ENCODE data around the gene SETBP1.

Gene SETBP1

DNA sequence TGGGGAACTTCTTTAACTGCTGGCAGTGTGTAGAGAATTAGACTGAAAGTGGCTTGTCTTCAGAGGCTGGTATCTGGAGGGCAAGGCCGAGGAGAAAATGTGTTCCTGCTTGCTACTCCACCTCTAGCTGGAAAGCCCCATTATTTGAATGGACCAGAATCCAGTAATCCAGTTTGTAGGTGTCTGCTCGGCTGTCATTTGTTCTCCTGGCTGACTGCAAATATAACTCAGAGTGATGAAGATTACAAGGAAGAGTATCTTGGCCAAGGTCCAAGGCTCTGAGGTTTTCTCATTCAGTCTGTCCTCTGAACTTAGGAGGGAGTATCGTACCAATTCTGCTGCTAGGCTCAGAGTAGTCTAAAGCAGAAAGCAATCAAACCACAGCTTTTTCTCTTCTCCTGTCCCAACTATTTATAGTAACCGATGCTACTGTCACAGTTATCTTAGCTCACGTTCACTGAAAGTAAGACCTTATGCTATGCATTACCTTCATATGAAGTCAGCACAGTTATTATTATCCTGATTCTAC lies 228.6 kb downstream of the SETBP1 start:
- no peak for DNase-seq (ENCODE audit: insufficient read length)
- TF ChIP-seq TAF1 (IDR thresholded peaks at IDR 0.05; ENCODE audit: borderline replicate concordance, low read depth, low read length) (no peak), POLR2A (IDR thresholded peaks at IDR 0.05; ENCODE audit: low read depth, low read length) (no peak), POLR2AphosphoS5 (IDR thresholded peaks at IDR 0.05; ENCODE audit: low read depth, low read length) (no peak)
- FAIRE-seq, result peak; percentile 92

- TF ChIP-seq POLR2A (IDR thresholded peaks at IDR 0.05; ENCODE audit: low read depth, low read length) (no peak), POLR2AphosphoS5 (IDR thresholded peaks at IDR 0.05; ENCODE audit: low read depth, low read length) (no peak), TAF1 (IDR thresholded peaks at IDR 0.05; ENCODE audit: borderline replicate concordance, low read depth, low read length) (no peak)
- DNase-seq (ENCODE audit: insufficient read length) (no peak), FAIRE-seq (peak; percentile 21)
Observed at GRCh38 chr18:44911260-44911659, 230.6 kb downstream of the SETBP1 start.

DNA sequence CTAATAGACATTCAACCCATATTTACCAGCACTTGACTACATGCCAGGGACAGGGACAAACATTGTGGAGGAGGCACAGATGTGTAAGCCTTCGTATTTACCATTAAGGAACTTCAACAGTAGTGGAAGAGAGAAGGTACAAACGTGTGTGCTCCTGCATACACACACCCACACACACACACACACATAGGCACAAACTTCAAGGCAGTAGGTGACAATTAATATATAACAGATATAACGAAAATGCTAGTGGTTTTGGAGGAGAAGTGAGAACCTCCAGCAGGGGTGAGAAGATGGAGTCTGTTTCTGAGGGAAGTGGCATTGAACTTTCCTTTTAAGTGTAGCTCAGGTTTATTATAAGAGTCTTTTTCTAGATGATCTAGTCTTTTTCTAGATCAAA lies 231.1 kb downstream of the SETBP1 start:
- DNase-seq (ENCODE audit: insufficient read length) (no peak), FAIRE-seq (peak; percentile 91)
- TF ChIP-seq POLR2AphosphoS5 (IDR thresholded peaks at IDR 0.05; ENCODE audit: low read depth, low read length), result no peak
- no peak for TF ChIP-seq TAF1 (IDR thresholded peaks at IDR 0.05; ENCODE audit: borderline replicate concordance, low read depth, low read length)
- no peak for TF ChIP-seq POLR2A (IDR thresholded peaks at IDR 0.05; ENCODE audit: low read depth, low read length)

DNA sequence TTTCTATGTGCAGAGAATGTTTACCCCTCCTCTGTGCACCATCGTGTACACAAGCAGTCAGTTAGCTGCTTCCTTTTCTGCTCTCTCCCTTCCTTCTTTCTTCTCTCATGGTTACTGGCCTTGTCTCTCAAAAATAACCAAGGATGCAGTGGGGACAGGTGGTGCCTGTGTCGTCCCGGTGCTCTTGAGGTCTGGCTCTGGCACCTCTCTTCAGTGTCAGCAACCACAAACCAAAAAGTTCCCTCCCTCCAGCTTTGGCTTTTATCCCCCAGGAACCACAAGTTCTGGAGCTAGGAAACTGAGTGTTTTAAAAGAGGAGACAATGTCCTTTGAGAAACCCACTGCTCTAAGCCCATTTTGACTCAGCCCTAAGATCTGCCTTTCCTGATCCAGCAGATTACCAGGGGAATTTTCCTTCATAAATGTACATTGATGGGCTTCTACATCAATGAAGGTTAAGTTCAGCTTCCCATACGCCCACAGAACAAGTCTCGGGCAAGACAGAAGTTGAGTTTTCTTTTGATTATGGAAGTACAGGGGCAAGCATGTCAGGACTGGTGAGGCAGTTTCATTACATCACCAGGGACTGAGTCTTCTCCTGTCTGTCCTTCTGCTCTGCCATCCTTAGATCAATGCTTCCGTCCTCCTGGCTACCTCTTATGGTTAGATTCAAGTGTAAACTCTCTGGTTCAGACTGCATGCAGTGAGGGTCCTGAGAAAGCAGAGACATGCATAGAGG lies 232.2 kb downstream of the SETBP1 start:
- peak; percentile 40 for FAIRE-seq

DNA sequence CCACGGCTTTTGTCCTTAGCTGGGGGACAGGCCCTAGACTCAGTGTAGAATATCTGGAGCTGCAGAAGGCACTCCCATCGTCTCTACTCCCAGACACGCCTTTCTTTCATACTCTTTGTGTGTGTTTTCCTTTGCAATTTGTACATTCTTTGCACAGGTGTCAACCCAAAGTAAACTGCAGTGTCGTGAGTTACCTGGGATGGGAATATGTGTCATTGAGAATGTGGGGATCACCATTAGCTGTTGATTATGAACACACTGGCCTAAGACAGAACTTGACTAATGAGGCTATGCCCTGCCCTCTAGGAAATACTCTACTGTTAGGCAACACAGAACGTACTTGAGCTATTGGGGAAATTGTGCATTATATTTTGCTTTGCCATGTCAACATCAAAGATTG lies 233.3 kb downstream of the SETBP1 start:
- DNase-seq (ENCODE audit: insufficient read length) (no peak), FAIRE-seq (peak; percentile 58)
- no peak for TF ChIP-seq POLR2A (IDR thresholded peaks at IDR 0.05; ENCODE audit: low read depth, low read length)
- TF ChIP-seq POLR2AphosphoS5 (IDR thresholded peaks at IDR 0.05; ENCODE audit: low read depth, low read length), result no peak
- no peak for TF ChIP-seq TAF1 (IDR thresholded peaks at IDR 0.05; ENCODE audit: borderline replicate concordance, low read depth, low read length)

More for the DNA sequence above, 232.2 kb downstream of the SETBP1 start:
- TF ChIP-seq POLR2A (IDR thresholded peaks at IDR 0.05; ENCODE audit: low read depth, low read length) (no peak), POLR2AphosphoS5 (IDR thresholded peaks at IDR 0.05; ENCODE audit: low read depth, low read length) (no peak), TAF1 (IDR thresholded peaks at IDR 0.05; ENCODE audit: borderline replicate concordance, low read depth, low read length) (no peak)
- no peak for DNase-seq (ENCODE audit: insufficient read length)

GRCh38 chr18:44915213-44915612 lies 234.5 kb downstream of the SETBP1 start:
- TF ChIP-seq TAF1 (IDR thresholded peaks at IDR 0.05; ENCODE audit: borderline replicate concordance, low read depth, low read length) (no peak), POLR2A (IDR thresholded peaks at IDR 0.05; ENCODE audit: low read depth, low read length) (no peak), POLR2AphosphoS5 (IDR thresholded peaks at IDR 0.05; ENCODE audit: low read depth, low read length) (no peak)
- DNase-seq (ENCODE audit: insufficient read length) (no peak), FAIRE-seq (no peak)

GRCh38 chr18:44915661-44916060 lies 235.0 kb downstream of the SETBP1 start:
- FAIRE-seq, result peak; percentile 46
- TF ChIP-seq POLR2A (IDR thresholded peaks at IDR 0.05; ENCODE audit: low read depth, low read length), result no peak
- TF ChIP-seq TAF1 (IDR thresholded peaks at IDR 0.05; ENCODE audit: borderline replicate concordance, low read depth, low read length), result no peak
- TF ChIP-seq POLR2AphosphoS5 (IDR thresholded peaks at IDR 0.05; ENCODE audit: low read depth, low read length), result no peak

DNA sequence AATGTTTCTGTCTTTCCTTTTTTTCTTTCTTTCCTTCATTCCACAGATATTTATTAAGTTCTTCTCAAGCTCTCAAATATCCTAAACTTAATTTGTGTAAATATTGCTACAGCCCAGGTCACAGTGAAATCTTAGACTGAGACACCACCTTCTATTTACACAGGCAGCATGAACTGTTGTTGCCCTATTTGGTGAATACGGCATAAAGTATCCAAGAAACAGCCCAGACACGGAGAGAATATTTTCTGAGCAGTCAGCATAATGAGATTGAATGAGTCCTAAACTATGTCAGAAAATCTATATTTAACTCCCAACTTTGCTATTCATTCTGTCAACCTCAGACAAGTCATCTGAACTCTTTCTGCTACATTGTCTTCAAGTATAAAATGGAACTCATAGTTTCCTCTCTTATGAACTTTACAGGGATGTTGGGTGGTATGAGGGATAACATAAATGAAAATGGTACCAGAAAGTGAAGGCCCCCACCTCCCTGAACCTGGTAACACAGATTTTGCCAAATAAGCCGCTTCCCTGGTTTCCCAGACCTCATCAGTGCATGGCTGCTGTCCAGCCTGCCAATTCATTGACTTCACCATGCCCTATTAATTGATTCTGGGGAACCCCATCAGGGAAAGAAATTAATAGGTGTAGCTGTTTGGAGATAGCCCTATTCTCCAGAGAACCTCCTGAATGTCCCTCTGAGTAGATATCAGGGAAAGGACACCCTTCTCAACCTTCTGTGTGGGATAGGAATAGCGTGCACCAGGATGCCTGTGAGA lies 235.9 kb downstream of the SETBP1 start:
- TF ChIP-seq POLR2AphosphoS5 (IDR thresholded peaks at IDR 0.05; ENCODE audit: low read depth, low read length) (no peak), POLR2A (IDR thresholded peaks at IDR 0.05; ENCODE audit: low read depth, low read length) (no peak), TAF1 (IDR thresholded peaks at IDR 0.05; ENCODE audit: borderline replicate concordance, low read depth, low read length) (no peak)
- DNase-seq (ENCODE audit: insufficient read length) (no peak), FAIRE-seq (no peak)

More at GRCh38 chr18:44915661-44916060, 235.0 kb downstream of the SETBP1 start:
- DNase-seq (ENCODE audit: insufficient read length), result no peak

GRCh38 chr18:44917216-44918141 lies 236.8 kb downstream of the SETBP1 start:
- no peak for TF ChIP-seq POLR2A (IDR thresholded peaks at IDR 0.05; ENCODE audit: low read depth, low read length)
- no peak for TF ChIP-seq POLR2AphosphoS5 (IDR thresholded peaks at IDR 0.05; ENCODE audit: low read depth, low read length)

GRCh38 chr18:44918142-44918476 lies 237.4 kb downstream of the SETBP1 start:
- DNase-seq (ENCODE audit: insufficient read length) (no peak), FAIRE-seq (no peak)
- TF ChIP-seq TAF1 (IDR thresholded peaks at IDR 0.05; ENCODE audit: borderline replicate concordance, low read depth, low read length) (no peak), POLR2A (IDR thresholded peaks at IDR 0.05; ENCODE audit: low read depth, low read length) (no peak), POLR2AphosphoS5 (IDR thresholded peaks at IDR 0.05; ENCODE audit: low read depth, low read length) (no peak)

More at GRCh38 chr18:44917216-44918141, 236.8 kb downstream of the SETBP1 start:
- no peak for FAIRE-seq
- DNase-seq (ENCODE audit: insufficient read length), result no peak

- no peak for FAIRE-seq
- TF ChIP-seq POLR2A (IDR thresholded peaks at IDR 0.05; ENCODE audit: low read depth, low read length), result no peak
- no peak for TF ChIP-seq POLR2AphosphoS5 (IDR thresholded peaks at IDR 0.05; ENCODE audit: low read depth, low read length)
- TF ChIP-seq TAF1 (IDR thresholded peaks at IDR 0.05; ENCODE audit: borderline replicate concordance, low read depth, low read length), result no peak
- no peak for DNase-seq (ENCODE audit: insufficient read length)
Observed at GRCh38 chr18:44920441-44920840, 239.8 kb downstream of the SETBP1 start.
